GM12875 (cell line): Measurements from ENCODE around the gene PNKP.
A peak's percentile ranks its signal among the peaks of the same experiment; 100 is the strongest.

ENCODE experiments used
- H3K4me3 ChIP-seq: one replicate; pipeline ENCODE4 v1.5.1; 2011; ENCODE audit warnings: low read depth, low read length, control low read depth
- CTCF ChIP-seq: IDR thresholded peaks from 2 replicates; pipeline ENCODE4 v1.5.1; 2011; ENCODE audit warnings: low read depth, mild to moderate bottlenecking, control low read depth, inconsistent platforms, low read length, moderate library complexity, borderline replicate concordance; ENCODE audit not compliant: insufficient read depth

The PNKP gene

GRCh38 chr19:49852631-49853126 lies 14.7 kb downstream of the PNKP start:
- H3K4me3 ChIP-seq: no peak overlapping the region
- no peak for TF ChIP-seq CTCF

GRCh38 chr19:49851456-49852259 lies 15.7 kb downstream of the PNKP start:
- no peak for TF ChIP-seq CTCF

GRCh38 chr19:49850487-49851342 lies 16.7 kb downstream of the PNKP start, which contains the start of gene PTOV1:
Gene PTOV1 (plus strand): TSS chr19:49851159.
- H3K4me3 ChIP-seq: peak within 1 kb of the TSS; percentile 88
- no peak for TF ChIP-seq CTCF

More at GRCh38 chr19:49851456-49852259, 15.7 kb downstream of the PNKP start:
- peak overlapping the region; percentile 88 for H3K4me3 ChIP-seq

- H3K4me3 ChIP-seq: peak overlapping the region; percentile 88
- TF ChIP-seq CTCF: no peak
Observed at GRCh38 chr19:49850221-49850486, 17.2 kb downstream of the PNKP start.

GRCh38 chr19:49849433-49850220 lies 17.7 kb downstream of the PNKP start:
- no peak for TF ChIP-seq CTCF
- no peak overlapping the region for H3K4me3 ChIP-seq

- no peak overlapping the region for H3K4me3 ChIP-seq
- TF ChIP-seq CTCF: no peak
Observed at GRCh38 chr19:49848938-49849337, 18.4 kb downstream of the PNKP start.
